Epithelial cell of esophagus (primary cell): ENCODE results near the gene CHRDL1.
A peak's percentile ranks its signal among the peaks of the same experiment; 100 is the strongest.
"Not testable (repeated sequence)": the region's sequence is repeated elsewhere in the genome, so short reads cannot be mapped to it uniquely, and the experiment has no call there.

ENCODE experiments used
- DNase-seq: peaks from one replicate; pipeline ENCODE4 v3.0.0; 2010; ENCODE audit warnings: low read depth
- H3K4me3 ChIP-seq: 2 replicates; pipeline ENCODE4 v1.5.1; 2011; ENCODE audit warnings: mild to moderate bottlenecking, low read length, control low read depth
- TF ChIP-seq, protein P1 (sequence below): IDR thresholded peaks from 2 replicates; pipeline ENCODE4 v1.5.1; 2011; ENCODE audit warnings: low read depth, mild to moderate bottlenecking, low read length, control low read depth, inconsistent platforms; ENCODE audit not compliant: insufficient read depth; ENCODE audit errors: missing control alignments

CHRDL1 gene

DNA sequence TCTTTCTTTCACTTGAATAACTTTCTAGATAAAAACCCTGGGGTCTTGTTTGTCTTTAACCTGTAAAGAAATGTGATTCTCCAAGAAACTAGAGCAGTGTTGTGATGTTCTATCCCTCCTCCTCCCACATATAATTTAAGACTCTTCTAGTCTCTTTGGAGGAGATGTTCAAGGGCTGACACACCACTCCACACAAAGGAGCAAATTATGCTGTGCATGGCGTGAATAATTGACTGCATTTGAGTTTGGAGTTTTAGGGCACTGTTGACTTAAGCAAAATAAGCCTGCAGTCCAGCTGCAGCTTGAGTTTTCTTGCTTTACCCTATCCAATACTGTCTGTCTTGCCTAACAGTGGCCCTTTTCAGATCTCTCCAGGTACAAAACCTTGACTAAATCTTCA lies 119.7 kb downstream of the CHRDL1 start:
- TF ChIP-seq, protein P1, sequence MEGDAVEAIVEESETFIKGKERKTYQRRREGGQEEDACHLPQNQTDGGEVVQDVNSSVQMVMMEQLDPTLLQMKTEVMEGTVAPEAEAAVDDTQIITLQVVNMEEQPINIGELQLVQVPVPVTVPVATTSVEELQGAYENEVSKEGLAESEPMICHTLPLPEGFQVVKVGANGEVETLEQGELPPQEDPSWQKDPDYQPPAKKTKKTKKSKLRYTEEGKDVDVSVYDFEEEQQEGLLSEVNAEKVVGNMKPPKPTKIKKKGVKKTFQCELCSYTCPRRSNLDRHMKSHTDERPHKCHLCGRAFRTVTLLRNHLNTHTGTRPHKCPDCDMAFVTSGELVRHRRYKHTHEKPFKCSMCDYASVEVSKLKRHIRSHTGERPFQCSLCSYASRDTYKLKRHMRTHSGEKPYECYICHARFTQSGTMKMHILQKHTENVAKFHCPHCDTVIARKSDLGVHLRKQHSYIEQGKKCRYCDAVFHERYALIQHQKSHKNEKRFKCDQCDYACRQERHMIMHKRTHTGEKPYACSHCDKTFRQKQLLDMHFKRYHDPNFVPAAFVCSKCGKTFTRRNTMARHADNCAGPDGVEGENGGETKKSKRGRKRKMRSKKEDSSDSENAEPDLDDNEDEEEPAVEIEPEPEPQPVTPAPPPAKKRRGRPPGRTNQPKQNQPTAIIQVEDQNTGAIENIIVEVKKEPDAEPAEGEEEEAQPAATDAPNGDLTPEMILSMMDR, result no peak
- no peak for DNase-seq
- no peak overlapping the region for H3K4me3 ChIP-seq

DNA sequence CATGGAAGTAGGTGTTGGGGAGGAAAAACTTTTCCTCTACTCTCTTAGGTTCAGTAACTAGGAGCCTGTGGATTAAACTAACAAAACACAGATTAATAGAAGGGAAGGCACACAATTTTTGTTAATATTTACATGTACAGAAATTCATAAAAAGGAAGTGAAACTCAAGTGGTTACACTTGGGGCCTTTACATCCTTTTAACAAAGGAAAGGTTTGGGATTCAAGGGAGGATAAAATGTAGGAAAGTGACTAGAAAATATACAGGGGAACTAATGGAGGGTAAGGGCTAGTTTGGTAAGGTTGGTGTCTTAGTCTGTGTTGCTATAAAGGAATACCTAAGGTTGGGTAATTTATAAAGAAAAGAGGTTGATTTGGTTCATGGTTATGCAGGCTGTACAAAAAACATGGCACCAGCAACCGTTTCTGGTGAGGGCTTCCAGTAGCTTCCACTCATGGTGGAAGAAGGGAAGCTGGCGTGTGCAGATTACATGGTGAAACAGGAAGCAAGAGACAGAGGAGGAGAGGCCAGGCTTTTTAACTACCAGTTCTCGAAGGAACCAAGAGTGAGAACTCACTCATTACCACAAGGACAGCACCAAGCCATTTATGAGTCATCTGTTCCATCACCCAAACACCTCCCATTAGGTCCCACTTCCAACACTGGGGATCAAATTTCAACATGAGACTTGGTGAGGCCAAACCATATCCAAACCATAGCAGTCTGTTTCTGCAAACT lies 124.4 kb downstream of the CHRDL1 start:
- H3K4me3 ChIP-seq, result no peak overlapping the region
- DNase-seq, result no peak
- TF ChIP-seq, protein P1, result no peak

DNA sequence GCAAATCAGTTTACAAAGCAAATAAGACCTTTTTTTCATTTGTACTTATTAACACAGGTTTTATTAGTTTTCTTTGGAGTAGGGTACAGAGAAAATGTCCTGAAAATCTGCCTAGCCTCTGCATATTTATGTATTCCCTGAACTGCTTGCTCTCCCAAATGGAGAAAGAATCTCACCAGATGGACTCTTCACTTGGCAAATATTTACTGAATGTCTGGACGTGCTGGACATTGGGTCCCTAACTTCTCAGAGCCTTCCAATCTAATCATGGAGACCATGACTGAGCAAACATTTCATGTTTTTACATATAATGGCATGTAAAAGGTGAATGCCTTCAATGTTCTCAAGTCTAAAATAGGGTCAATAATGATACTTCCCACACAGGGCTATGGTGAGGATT lies 126.0 kb downstream of the CHRDL1 start:
- TF ChIP-seq, protein P1, result no peak
- no peak overlapping the region for H3K4me3 ChIP-seq
- DNase-seq, result no peak

DNA sequence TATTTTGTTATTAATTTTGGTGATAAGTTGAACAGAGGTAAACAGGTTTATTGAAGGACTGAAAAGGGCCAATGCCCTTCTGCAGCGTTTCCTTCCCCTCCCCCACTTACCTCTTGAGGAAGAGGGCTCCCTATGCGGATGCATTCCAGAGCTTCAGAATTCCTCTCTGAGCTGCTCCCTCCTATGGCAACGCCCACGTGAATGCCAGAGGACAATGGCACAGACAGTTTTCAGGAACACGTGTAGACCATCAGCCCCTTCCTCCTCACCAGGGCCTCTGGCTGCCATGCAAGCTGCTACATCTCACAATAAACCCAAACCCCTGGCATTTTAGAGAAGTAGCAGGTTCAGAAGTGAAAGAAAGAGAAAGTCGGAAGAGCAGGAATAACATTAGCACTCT lies 127.9 kb downstream of the CHRDL1 start:
- TF ChIP-seq, protein P1, result no peak
- peak; percentile 0 for DNase-seq
- no peak overlapping the region for H3K4me3 ChIP-seq

DNA sequence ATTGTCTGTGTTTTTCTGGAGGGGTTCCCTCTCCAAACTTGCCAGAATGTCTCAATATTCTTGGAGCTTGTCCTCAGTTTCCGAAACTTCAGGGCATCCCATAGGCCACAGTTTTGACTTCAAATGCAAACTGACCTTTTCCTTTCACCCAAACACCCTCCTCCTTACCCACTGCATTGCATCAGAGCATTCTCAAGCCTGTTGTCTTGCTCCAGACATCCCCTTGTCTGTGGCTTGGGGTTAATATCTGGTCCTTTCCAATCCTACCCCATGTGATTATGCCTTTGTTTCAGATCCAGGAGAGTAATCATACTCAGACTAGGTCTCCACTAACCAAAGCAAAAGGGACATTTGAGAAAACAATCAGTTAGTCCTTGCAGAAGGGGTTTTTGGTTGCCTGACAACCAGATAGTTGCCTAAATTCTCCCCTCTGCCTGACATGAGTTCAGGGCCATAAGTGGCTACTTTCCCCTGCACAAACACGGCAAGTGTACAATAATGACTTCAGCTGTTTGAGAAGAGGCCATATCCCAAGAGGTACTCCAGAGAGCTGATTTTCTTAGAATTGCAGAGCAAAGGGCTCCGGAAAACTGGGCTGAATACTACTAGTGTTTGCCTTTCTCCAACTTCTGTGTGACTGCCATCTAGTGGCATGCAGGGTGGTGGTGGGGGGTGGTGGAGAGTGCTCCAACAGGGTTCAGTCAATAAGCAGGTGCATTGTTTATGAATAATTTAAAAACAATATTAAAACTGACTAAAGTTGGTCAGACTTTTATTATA lies 130.2 kb downstream of the CHRDL1 start:
- TF ChIP-seq, protein P1, result peak; percentile 50
- H3K4me3 ChIP-seq, result no peak overlapping the region
- DNase-seq, result peak; percentile 19

DNA sequence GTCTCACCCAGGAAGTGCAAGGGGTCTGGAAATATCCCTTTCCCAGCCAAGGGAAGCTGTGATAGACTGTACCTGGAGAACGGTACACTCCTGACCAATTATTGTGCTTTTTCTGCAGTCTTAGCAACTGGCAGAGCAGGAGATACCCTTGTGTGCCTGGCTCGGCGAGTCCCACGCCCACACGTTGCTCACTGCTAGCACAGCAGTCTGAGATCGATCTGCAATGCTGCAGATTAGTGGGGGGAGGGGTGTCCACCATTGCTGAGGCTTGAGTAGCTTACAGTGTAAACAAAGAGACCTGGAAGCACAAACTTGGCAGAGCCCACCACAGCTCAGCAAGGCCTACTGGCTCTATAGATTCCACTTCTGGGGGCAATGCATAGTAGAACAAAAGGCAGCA lies 138.5 kb downstream of the CHRDL1 start:
- no peak for DNase-seq
- no peak overlapping the region for H3K4me3 ChIP-seq
- TF ChIP-seq, protein P1, result no peak

DNA sequence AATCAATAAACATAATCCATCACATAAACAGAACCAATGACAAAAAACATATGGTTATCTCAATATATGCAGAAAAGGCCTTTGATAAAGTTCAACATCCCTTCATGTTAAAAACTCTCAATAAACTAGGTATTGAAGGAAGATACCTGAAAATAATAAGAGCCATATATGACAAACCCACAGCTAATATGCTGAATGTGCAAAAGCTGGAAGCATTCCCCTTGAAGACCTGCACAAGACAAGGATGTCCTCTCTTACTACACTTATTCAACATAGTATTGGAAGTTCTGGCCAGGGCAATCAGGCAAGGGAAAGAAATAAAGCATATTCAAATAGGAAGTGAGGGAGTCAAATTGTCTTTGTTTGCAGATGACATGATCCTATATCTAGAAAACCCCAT lies 141.3 kb downstream of the CHRDL1 start:
- DNase-seq, H3K4me3 ChIP-seq: not testable (repeated sequence)
